ENCODE data around the gene ZNF444. TPM values are rescaled to one million over a fixed set of nuclear protein-coding genes. Genes with fewer than 3 reads are reported as not detected.
"Not testable (repeated sequence)": the region's sequence is repeated elsewhere in the genome, so short reads cannot be mapped to it uniquely, and the experiment has no call there.

Gene ZNF444
- total RNA-seq, 1 donor from 2014 or later, result 28.7 TPM

DNA sequence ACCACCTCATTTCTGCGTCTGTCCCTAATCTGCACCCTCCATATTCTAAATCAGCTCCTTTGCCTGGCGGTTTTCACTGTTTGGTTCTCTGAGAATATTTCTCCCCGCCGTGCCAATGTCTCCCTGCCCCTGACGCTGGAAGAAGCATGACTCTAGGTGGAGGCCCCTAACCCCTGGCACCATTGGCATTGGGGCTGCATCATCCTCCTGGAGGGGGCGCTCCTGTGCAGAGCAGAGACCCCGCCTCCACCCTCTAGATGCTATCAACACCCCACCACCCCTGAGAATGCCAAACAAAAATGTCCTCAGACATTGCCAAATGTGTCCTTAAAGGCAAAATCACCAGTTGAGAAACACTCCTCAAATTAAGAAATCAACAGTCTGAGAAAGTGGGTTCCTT, 50.0 kb downstream of the ZNF444 start:
- Histone ChIP-seq H3K4me3 (no peak overlapping the region), H3K36me3 (no peaks in the 10 kb centered on the region), H3K9me3 (no peaks in the 10 kb centered on the region), H3K4me1 (no peaks in the 10 kb centered on the region), H3K27ac (no peak overlapping the region), H3K27me3 (no peaks in the 10 kb centered on the region)
- intact Hi-C loops (cut with DNase I), result no loop called here
- TF ChIP-seq, protein P1, sequence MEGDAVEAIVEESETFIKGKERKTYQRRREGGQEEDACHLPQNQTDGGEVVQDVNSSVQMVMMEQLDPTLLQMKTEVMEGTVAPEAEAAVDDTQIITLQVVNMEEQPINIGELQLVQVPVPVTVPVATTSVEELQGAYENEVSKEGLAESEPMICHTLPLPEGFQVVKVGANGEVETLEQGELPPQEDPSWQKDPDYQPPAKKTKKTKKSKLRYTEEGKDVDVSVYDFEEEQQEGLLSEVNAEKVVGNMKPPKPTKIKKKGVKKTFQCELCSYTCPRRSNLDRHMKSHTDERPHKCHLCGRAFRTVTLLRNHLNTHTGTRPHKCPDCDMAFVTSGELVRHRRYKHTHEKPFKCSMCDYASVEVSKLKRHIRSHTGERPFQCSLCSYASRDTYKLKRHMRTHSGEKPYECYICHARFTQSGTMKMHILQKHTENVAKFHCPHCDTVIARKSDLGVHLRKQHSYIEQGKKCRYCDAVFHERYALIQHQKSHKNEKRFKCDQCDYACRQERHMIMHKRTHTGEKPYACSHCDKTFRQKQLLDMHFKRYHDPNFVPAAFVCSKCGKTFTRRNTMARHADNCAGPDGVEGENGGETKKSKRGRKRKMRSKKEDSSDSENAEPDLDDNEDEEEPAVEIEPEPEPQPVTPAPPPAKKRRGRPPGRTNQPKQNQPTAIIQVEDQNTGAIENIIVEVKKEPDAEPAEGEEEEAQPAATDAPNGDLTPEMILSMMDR (IDR thresholded peaks at IDR 0.05), result no peak
- TF ChIP-seq POLR2AphosphoS5 (IDR thresholded peaks at IDR 0.05; ENCODE audit: insufficient read depth in 1 of 2, low read depth in 1 of 2), result no peak
- DNase-seq (ENCODE audit: extremely low spot score in 2 of 2), result no peak

DNA sequence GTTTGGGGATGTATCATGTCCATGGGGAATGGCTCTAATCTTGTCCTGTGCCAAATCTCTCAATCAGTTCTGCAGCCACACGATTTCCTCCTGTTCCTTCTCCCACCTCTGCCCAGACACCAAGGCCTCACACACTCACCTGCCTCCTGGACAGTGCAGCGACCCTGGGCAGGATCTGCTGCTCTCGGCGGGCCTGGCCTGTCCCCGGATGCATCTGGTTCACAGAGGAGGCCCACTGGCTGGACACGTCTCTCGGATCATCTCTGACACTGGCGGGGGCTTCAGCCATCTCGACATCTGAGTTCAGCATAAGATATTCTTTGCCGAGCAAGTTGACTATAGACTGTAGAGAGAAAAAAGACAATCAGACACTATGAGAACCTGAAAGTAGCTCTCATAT, 50.6 kb downstream of the ZNF444 start:
- Histone ChIP-seq H3K27ac (no peak overlapping the region), H3K4me1 (no peaks in the 10 kb centered on the region), H3K36me3 (no peaks in the 10 kb centered on the region), H3K27me3 (no peaks in the 10 kb centered on the region), H3K9me3 (no peaks in the 10 kb centered on the region), H3K4me3 (no peak overlapping the region)
- DNase-seq (ENCODE audit: extremely low spot score in 2 of 2), result no peak
- TF ChIP-seq, protein P1 (IDR thresholded peaks at IDR 0.05), result no peak
- no peak for TF ChIP-seq POLR2AphosphoS5 (IDR thresholded peaks at IDR 0.05; ENCODE audit: insufficient read depth in 1 of 2, low read depth in 1 of 2)
- no peak for TF ChIP-seq POLR2A (IDR thresholded peaks at IDR 0.05)
- intact Hi-C loops (cut with DNase I), result no loop called here

DNA sequence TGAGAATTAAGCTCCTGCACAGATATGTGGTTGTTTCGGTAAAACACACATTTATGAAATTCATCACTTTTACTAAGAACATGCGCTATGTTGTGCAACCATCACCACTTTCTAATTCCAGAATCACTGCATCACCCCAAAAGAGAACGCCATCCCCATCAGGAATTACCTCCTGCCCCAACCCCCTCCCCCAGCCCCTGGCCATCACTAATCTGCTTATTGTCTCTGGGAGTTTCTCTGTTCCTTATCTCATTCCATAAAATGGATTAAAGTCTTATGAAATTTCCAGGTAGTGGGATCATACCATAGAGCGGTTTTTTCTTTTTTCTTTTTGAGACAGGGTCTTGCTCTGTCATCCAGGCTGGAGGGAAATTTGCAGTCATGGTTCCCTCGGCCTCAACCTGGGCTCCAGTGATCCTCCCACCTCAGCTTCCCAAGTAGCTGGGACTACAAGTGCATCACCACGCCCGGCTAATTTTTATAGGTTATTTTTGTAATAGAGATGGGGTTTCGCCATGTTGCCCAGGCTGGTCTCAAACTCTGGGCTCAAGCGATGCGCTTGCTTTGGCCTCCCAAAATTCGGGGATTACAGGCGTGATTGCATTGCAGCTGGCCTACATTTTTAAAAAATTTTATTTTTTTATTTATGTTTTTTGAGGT, 53.0 kb downstream of the ZNF444 start:
- H3K4me1 ChIP-seq, result no peaks in the 10 kb centered on the region
- no peaks in the 10 kb centered on the region for H3K9me3 ChIP-seq
- TF ChIP-seq POLR2A (IDR thresholded peaks at IDR 0.05) (no peak), POLR2AphosphoS5 (IDR thresholded peaks at IDR 0.05; ENCODE audit: insufficient read depth in 1 of 2, low read depth in 1 of 2) (no peak)
- TF ChIP-seq, protein P1 (IDR thresholded peaks at IDR 0.05), result no peak
- no peak for DNase-seq (ENCODE audit: extremely low spot score in 2 of 2)
- no peak overlapping the region for H3K27ac ChIP-seq
- H3K36me3 ChIP-seq, result no peaks in the 10 kb centered on the region
- no peaks in the 10 kb centered on the region for H3K27me3 ChIP-seq
- H3K4me3 ChIP-seq, result no peak overlapping the region
- intact Hi-C loops (cut with DNase I), result no loop called here

DNA sequence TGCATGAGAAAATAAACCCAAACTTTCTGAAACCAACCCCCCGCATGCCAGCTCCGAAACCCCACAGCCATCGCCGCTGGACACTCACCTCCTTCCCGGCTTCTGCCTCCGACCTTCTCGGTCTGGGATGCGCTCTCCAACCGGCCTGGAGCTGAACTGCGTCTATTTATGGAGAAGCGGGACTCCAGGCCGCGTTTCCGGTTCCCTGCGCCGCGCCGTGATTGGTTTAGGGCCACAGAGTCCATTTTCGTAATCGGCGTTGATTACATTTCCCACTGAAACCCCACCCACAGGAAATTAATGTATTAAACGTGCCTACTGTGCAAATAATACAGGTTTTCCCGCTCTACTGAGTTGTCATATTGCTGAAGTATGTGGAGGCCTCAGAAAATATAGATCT, 56.6 kb downstream of the ZNF444 start, which contains the start of gene ZSCAN5B:
ZSCAN5B (minus strand) TSS at position 138 of the 400 bp plus-strand sequence. CDS start 4,731 bp downstream, outside the sequence.
- H3K36me3 ChIP-seq; H3K27ac ChIP-seq; H3K27me3 ChIP-seq; DNase-seq (ENCODE audit: extremely low spot score in 2 of 2); H3K9me3 ChIP-seq; H3K4me3 ChIP-seq; H3K4me1 ChIP-seq; intact Hi-C loops (cut with DNase I): not testable (repeated sequence)

DNA sequence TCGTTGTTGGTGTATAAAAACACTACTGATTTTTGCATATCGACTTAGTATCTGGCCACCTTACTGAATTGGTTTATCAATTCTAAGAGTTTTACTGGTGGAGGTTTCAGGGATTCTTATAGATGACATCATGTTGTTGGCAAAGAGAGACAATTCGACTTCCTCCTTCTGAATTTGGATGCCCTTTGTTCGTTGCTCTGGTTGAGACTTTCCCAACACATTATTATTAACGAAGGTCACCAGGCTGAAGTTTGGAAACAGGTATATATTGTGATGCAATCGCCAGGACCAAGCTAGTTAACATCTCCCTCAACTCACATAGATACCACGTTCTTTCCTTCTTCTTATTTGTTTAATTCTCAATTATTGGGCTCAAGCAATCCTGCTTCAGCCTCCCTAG, 58.6 kb downstream of the ZNF444 start:
- H3K27me3 ChIP-seq, result no peaks in the 10 kb centered on the region
- intact Hi-C loops (cut with DNase I), result no loop called here
- DNase-seq (ENCODE audit: extremely low spot score in 2 of 2), result no peak
- H3K27ac ChIP-seq, result no peak overlapping the region
- H3K9me3 ChIP-seq, result no peaks in the 10 kb centered on the region
- H3K4me1 ChIP-seq, result no peaks in the 10 kb centered on the region
- no peaks in the 10 kb centered on the region for H3K36me3 ChIP-seq
- TF ChIP-seq, protein P1 (IDR thresholded peaks at IDR 0.05), result no peak
- TF ChIP-seq POLR2A (IDR thresholded peaks at IDR 0.05), result no peak
- TF ChIP-seq POLR2AphosphoS5 (IDR thresholded peaks at IDR 0.05; ENCODE audit: insufficient read depth in 1 of 2, low read depth in 1 of 2), result no peak
- H3K4me3 ChIP-seq, result no peak overlapping the region
